Spleen (tissue), 7 donors: ENCODE results near the gene CFP.
A peak's percentile ranks its signal among the peaks of the same experiment; 100 is the strongest.

Experiments used
- POLR2A ChIP-seq, 3 donors: fragments of 450-650 bp; IDR thresholded peaks; one replicate each; pipeline ENCODE4 v1.5.1; 2017; ENCODE audit warnings: antibody characterized with exemption in 3 of 3, mild to moderate bottlenecking in 1 of 3
- POLR2AphosphoS5 ChIP-seq, 3 donors: sonication (generic); formaldehyde crosslinking; IDR thresholded peaks; one replicate each; pipeline ENCODE4 v1.5.1; 2017; ENCODE audit warnings: antibody characterized with exemption in 3 of 3
- TF ChIP-seq, protein P1 (sequence below), 11 experiments: fragments of 200-600 bp in 7 of 11; fragments of 450-650 bp in 4 of 11; sonication (generic) in 4 of 11; IDR thresholded peaks in 8 of 11; conservative IDR thresholded peaks in 3 of 11; 1 replicate in 7 of 11; 2 replicates in 4 of 11; pipeline versions ENCODE4 v1.4.0 to v1.8.0; 2016 to 2021; ENCODE audit warnings: antibody characterized with exemption in 11 of 11, inconsistent platforms in 4 of 11, mild to moderate bottlenecking in 1 of 11
- donor health status: DM: no; HTN: no; CAD: no; lungs with moderate emphysema.
- donor health status: DM: no; HTN: no; CAD: no.
- donor health status: DM: no; HTN: no; CAD: no.

DNA sequence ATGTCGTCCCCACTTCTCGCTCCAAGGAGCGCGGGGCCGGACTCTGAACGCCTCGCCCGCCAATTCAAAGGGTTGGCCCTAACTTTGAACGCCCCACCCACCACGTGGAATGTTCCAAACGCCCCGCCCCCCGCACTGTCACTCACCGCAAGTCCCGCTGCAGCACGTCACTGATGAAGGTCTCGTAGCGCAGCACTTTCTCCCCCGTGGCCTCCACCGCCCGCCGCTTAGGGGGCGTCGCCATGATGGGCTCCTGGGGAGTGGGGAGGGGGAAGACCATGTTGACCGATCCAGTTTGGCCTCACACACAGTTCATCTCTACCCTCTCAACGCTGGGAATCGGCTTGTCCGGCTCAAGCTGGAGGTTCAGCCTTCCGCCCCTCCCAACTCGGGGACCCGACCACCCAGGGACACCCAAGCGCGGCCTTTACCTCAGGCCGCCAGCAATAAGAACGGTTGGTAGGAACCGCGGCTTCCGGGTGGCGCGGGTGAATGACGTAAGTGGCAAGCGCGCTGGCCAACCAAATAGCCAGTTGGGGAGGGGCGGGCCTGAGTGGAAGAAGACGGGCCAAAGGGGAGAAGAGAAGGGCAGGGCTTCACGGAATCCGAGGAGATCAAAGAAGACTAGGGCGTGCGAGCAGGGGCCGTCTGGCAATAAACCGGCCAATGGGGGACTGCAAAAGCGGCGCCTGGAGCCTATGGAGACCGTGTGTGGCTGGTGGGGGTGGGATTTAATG lies 29.1 kb upstream of the CFP start, which contains the start of gene UXT:
- TF ChIP-seq, protein P1, sequence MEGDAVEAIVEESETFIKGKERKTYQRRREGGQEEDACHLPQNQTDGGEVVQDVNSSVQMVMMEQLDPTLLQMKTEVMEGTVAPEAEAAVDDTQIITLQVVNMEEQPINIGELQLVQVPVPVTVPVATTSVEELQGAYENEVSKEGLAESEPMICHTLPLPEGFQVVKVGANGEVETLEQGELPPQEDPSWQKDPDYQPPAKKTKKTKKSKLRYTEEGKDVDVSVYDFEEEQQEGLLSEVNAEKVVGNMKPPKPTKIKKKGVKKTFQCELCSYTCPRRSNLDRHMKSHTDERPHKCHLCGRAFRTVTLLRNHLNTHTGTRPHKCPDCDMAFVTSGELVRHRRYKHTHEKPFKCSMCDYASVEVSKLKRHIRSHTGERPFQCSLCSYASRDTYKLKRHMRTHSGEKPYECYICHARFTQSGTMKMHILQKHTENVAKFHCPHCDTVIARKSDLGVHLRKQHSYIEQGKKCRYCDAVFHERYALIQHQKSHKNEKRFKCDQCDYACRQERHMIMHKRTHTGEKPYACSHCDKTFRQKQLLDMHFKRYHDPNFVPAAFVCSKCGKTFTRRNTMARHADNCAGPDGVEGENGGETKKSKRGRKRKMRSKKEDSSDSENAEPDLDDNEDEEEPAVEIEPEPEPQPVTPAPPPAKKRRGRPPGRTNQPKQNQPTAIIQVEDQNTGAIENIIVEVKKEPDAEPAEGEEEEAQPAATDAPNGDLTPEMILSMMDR (IDR thresholded peaks at IDR 0.05 in 8 of 11, conservative IDR thresholded peaks at IDR 0.05 in 3 of 11), result no peak
- peak; percentile 94 to 96 (median 94) for TF ChIP-seq POLR2AphosphoS5 (IDR thresholded peaks at IDR 0.05)
- peak in 2 of 3 donors; percentile 10 to 67 for TF ChIP-seq POLR2A (IDR thresholded peaks at IDR 0.05)
